ENCODE data around the gene MEGF10. TPM values are rescaled to one million over a fixed set of nuclear protein-coding genes. Genes with fewer than 3 reads are reported as not detected.

The MEGF10 gene
- total RNA-seq, 1 donor from 2014 or later: 0.47 TPM

- Histone ChIP-seq H3K4me1 (no peaks in the 10 kb centered on the region), H3K9me3 (replicated peaks) (no peaks in the 10 kb centered on the region), H3K27me3 (ENCODE audit: low read depth) (no peaks in the 10 kb centered on the region), H3K4me3 (no peak overlapping the region), H3K36me3 (no peaks in the 10 kb centered on the region), H3K27ac (replicated peaks) (no peak overlapping the region)
- no peak for DNase-seq
- no peak for TF ChIP-seq CTCF (IDR thresholded peaks at IDR 0.05; ENCODE audit: borderline replicate concordance)
- intact Hi-C loops (cut with micrococcal nuclease): loop anchor here (10.0 kb wide), 1 partner anchor 153 kb away; the partner anchor contains the start of gene MEGF10
Measured at GRCh38 chr5:127447827-127448226, 157.2 kb downstream of the MEGF10 start.

- no peak for DNase-seq
- no peaks in the 10 kb centered on the region for H3K9me3 ChIP-seq (replicated peaks)
- no peak overlapping the region for H3K4me3 ChIP-seq
- no peak for TF ChIP-seq CTCF (IDR thresholded peaks at IDR 0.05; ENCODE audit: borderline replicate concordance)
- no peaks in the 10 kb centered on the region for H3K36me3 ChIP-seq
- intact Hi-C loops (cut with micrococcal nuclease): no loop called here
- H3K4me1 ChIP-seq: no peaks in the 10 kb centered on the region
- H3K27me3 ChIP-seq (ENCODE audit: low read depth): peaks cover 6% of the 10 kb centered on the region
- no peak overlapping the region for H3K27ac ChIP-seq (replicated peaks)
Measured at GRCh38 chr5:127450046-127450445, 159.4 kb downstream of the MEGF10 start.

- H3K9me3 ChIP-seq (replicated peaks): no peaks in the 10 kb centered on the region
- DNase-seq: no peak
- no peak for TF ChIP-seq CTCF (IDR thresholded peaks at IDR 0.05; ENCODE audit: borderline replicate concordance)
- intact Hi-C loops (cut with micrococcal nuclease): no loop called here
- no peak overlapping the region for H3K27ac ChIP-seq (replicated peaks)
- H3K36me3 ChIP-seq: no peaks in the 10 kb centered on the region
- no peak overlapping the region for H3K4me3 ChIP-seq
- no peaks in the 10 kb centered on the region for H3K4me1 ChIP-seq
- H3K27me3 ChIP-seq (ENCODE audit: low read depth): peaks cover 10% of the 10 kb centered on the region
Measured at GRCh38 chr5:127451096-127451495, 160.5 kb downstream of the MEGF10 start.

GRCh38 chr5:127452626-127453025 is 162.0 kb downstream of the MEGF10 start:
- Histone ChIP-seq H3K36me3 (no peaks in the 10 kb centered on the region), H3K27me3 (ENCODE audit: low read depth) (peaks cover 10% of the 10 kb centered on the region), H3K4me1 (no peaks in the 10 kb centered on the region), H3K4me3 (no peak overlapping the region), H3K27ac (replicated peaks) (no peak overlapping the region), H3K9me3 (replicated peaks) (no peaks in the 10 kb centered on the region)
- no peak for DNase-seq
- intact Hi-C loops (cut with micrococcal nuclease): no loop called here
- TF ChIP-seq CTCF (IDR thresholded peaks at IDR 0.05; ENCODE audit: borderline replicate concordance): no peak

- Histone ChIP-seq H3K9me3 (replicated peaks) (no peaks in the 10 kb centered on the region), H3K27me3 (ENCODE audit: low read depth) (peaks cover 12% of the 10 kb centered on the region), H3K36me3 (no peaks in the 10 kb centered on the region), H3K27ac (replicated peaks) (no peak overlapping the region), H3K4me1 (no peaks in the 10 kb centered on the region), H3K4me3 (no peak overlapping the region)
- no peak for TF ChIP-seq CTCF (IDR thresholded peaks at IDR 0.05; ENCODE audit: borderline replicate concordance)
- no peak for DNase-seq
- intact Hi-C loops (cut with micrococcal nuclease): no loop called here
Measured at GRCh38 chr5:127471211-127471610, 180.6 kb downstream of the MEGF10 start.

- Histone ChIP-seq H3K4me1 (no peaks in the 10 kb centered on the region), H3K27me3 (ENCODE audit: low read depth) (peaks cover 18% of the 10 kb centered on the region), H3K4me3 (no peak overlapping the region), H3K36me3 (no peaks in the 10 kb centered on the region), H3K9me3 (replicated peaks) (no peaks in the 10 kb centered on the region), H3K27ac (replicated peaks) (no peak overlapping the region)
- intact Hi-C loops (cut with micrococcal nuclease): no loop called here
- DNase-seq: no peak
- TF ChIP-seq CTCF (IDR thresholded peaks at IDR 0.05; ENCODE audit: borderline replicate concordance): no peak
Measured at GRCh38 chr5:127472700-127473099, 182.1 kb downstream of the MEGF10 start.

Data from left ventricle myocardium inferior (tissue), 1 donor.